DND-41 (cell line): ENCODE results near the gene CCDC83.

Source experiments
- CTCF ChIP-seq: IDR thresholded peaks from 2 replicates; pipeline ENCODE4 v1.5.1; 2012; ENCODE audit warnings: borderline replicate concordance, low read length, moderate library complexity, mild to moderate bottlenecking; ENCODE audit not compliant: poor library complexity, severe bottlenecking; ENCODE audit errors: extremely low read depth
- EZH2 ChIP-seq: IDR thresholded peaks from 3 replicates; pipeline ENCODE4 v1.6.1; 2012; ENCODE audit warnings: borderline replicate concordance, low read depth, mild to moderate bottlenecking, moderate library complexity, low read length, inconsistent platforms; ENCODE audit not compliant: severe bottlenecking

- TF ChIP-seq CTCF, result no peak
- no peak for TF ChIP-seq EZH2
Observed at GRCh38 chr11:85947431-85948272, 92.5 kb downstream of the CCDC83 start.
